NCI-H2227 (cell line): Measurements from ENCODE around the gene WDR90.

Source experiments
- DNase-seq: peaks from one replicate; lab custom pipeline; 2025; ENCODE audit not compliant: unreplicated experiment; lab: John Stamatoyannopoulos, UW

Gene WDR90

DNA sequence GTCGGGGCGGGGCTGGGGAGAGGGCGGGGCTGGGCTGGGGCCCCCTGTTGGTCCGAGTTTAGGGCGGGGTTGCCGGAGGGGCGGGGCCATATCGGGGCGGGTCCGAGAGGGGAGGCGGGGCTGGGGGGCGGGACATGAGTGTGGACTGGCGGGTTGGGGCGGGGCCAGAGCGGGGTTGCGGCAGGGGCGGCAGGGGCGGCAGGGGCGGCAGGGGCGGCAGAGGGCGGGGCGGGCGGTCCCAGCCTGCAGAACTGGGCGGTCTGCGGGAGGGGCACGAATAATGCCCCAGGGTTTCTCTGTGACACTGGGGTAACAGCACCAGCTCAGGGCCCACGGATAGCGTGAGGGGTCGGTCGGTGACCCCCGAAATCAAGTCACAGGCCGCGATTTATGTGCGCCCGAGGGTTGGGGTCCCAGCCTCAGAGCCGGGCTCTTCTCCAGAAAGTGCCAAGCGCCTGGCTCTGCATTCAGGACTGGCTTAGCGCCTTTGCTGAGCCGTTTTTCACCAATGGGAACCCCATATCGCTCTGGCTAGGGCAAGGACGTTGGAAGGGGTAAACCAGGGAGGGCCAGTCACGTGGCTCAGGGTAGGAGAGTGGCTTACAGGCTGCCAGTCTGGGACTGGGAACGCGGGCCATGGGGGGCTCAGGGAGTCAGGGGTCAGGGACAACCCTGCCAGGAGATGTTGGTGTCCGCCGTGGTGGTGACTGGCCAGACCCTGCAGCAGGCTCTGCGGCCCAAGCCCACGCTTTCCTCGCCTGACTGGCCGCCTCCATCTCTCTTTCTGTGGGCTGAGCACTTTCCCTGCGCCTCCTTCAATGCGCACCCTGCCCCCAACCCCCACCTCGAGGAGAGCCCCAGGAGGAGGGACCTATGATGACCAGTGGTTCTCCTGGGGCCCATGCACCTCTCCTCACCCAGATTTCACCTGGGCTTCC lies 11.8 kb upstream of the WDR90 start:
- peak; percentile 93 for DNase-seq

DNA sequence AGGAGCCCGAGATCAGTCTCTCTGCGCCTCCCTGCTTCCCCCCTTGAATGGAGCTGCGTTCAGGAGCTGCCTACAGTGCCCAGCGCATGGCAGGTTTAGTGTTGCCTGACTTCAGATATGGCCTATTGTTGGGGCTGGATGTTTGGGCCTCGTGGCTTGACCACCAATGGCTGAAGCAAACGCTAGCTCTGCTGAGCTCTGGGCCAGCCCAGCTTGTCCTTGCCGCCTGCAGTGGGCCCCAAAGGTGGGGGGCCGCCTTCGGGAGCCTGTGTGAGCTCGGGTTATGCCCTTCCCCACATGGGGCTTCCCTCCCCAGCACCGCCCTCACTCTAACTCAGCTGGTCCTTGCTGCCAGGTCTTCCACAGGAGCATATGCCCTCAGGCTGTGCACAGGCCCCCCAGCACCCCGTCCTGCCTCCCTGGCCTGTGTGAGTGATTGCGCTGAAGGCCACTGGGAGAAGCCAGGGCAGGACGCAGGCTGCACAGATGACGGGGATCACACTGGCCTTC lies 11.1 kb upstream of the WDR90 start:
- DNase-seq, result no peak

DNA sequence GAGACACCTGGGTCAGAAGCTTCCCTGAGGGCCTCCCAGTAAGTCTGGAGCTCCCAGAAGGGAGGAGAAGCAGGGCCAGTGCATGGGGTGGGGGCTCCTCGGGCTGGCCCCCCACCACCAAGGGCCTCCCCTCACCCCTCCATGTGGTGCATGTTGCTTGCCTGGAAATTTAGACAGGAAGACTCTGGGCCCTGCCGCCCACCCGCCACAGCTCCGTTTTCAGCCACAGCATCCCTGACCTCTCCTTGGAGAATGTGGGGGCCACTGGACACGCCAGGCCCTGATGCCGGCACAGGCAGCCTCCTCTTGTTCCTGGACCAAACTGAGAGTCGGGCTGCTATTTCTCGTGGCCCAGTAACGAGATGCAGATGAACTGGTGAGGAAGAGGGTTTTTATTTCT lies 10.3 kb upstream of the WDR90 start:
- DNase-seq, result no peak

DNA sequence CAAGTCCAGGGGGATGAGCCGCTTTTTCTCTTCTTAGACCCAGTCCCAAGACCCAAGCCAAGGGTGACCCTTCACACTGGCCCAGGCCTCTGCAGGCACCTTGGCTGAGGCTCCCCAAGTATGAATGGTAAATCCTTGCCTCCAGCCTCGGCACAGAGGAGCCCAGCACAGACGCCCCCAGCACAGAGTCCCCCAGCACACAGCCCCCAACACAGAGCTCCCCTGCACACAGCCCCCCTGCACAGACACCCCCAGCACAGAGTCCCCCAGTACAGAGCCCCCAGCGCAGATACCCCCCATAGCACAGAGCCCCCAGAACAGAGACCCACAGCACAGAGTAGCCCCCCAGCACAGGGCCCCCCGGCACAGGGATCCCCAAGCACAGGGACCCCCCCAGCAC lies 8.6 kb upstream of the WDR90 start:
- DNase-seq, result no peak

DNA sequence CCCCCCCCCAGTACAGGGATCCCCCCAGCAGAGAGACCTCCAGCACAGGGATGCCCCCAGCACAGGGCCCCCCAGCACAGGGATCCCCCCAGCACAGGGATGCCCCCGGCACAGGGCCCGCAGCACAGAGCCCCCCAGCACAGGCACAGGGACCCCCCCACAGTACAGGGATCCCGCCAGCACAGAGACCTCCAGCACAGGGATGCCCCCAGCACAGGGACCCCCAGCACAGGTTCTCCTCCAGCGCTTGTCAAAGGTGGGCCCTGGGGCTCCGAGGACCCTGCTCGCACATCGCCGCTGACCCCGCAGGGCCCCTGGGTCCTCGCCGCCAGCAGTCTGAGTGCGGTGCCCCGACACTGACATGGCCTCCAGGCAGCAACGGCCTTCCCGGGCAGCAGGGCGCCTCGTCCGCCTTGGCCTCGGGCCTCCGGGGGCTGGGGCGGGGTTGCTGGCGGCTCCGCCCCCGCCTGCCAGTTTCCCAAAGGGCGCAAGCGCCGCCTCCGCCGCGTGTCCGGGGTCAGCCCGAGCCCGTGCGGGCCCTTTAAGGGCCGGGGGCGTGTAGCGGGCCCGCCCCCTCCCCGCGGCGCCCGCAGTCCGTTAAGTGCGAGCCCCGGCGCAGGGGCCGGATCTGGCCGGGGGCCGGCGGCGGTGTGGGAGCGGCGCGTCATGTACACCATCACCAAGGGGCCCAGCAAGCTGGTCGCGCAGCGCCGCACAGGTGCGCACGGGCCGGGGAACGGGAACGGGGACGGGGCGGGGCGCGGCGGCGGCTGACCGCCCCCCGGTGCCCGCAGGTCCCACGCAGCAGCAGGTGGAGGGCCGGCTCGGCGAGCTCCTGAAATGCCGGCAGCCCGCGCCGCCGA lies 7.6 kb upstream of the WDR90 start, which contains the start of gene MCRIP2:
MCRIP2 (plus strand) TSS at position 503 of the 863 bp plus-strand sequence; CDS start at position 667, 164 bp downstream.
- DNase-seq, result peak; percentile 87

DNA sequence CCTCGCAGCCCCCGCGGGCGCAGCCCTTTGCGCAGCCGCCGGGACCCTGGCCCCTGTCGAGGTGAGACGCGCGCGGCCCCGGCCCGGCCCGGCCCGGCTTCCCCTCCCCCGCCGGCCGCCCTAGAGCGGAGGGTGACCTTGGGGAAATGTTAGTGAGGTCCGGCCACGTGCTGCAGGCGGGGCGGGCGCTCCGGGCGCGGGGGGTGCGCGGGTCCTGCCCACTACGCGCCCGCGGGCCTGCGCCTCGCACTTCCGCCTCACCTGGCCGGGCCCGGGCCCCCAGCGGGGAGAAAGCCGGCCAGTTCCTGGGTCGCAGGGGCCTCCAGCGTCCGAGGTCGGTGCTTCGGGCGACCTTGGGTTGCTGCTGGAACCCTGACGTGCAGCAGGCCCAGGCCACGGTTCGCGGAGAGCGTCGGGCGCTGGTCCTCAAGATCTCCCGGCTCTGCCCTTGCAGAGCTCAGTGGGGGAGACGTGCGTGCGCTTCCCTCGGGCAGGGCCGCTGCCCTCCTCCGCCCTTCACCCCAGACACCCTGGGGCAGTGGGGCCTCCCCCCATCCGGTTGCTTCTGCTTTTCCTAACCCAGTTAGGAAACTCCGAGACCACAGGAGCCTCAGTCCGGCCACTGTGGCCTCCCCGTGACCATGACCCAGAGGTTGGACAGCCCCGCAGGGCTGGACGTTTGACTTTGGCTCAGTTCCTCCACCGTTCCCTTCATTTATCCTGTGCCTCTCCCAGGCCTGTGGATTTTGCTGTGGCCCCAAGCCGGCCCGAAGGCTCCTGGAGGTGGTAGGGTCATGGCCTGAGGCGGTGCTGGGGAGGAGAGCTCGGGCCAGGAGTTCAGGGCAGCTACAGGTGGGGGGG lies 6.7 kb upstream of the WDR90 start:
- DNase-seq, result peak; percentile 58

DNA sequence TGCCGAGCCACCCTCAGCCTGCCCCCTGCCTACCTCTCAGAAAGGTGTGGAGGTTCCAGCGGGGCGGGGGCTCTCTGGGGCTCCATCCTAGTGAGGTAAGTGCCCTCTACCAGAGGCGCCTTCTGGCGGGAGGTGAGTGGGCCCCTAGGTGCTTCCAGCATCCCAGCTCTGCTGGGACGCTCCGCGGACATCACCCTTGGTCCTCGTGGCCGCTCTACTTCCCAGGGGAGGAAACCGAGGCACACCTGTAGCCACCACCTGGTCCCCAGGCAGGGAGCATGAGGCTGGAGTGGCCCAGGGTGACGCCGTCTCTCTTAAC lies 6.2 kb upstream of the WDR90 start:
- DNase-seq, result no peak

DNA sequence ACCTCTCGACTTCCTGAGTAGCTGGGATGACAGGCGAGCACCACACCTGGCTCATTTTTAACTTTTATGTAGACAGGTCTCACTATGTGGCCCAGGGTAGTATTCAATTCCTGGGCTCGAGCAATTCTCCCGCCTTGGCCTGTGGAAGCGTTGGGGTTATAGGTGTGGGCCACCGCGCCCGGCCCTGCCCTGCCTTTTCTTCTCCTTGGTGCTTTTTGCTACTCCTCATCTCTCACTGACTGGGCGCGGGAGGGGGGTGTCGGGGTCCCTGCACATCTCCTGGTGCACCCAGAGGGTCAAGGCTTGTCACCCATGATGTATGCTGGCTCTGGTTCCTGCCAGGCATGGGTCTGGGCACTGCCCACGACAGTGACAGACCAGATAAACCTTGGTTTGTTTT lies 4.6 kb upstream of the WDR90 start:
- no peak for DNase-seq

DNA sequence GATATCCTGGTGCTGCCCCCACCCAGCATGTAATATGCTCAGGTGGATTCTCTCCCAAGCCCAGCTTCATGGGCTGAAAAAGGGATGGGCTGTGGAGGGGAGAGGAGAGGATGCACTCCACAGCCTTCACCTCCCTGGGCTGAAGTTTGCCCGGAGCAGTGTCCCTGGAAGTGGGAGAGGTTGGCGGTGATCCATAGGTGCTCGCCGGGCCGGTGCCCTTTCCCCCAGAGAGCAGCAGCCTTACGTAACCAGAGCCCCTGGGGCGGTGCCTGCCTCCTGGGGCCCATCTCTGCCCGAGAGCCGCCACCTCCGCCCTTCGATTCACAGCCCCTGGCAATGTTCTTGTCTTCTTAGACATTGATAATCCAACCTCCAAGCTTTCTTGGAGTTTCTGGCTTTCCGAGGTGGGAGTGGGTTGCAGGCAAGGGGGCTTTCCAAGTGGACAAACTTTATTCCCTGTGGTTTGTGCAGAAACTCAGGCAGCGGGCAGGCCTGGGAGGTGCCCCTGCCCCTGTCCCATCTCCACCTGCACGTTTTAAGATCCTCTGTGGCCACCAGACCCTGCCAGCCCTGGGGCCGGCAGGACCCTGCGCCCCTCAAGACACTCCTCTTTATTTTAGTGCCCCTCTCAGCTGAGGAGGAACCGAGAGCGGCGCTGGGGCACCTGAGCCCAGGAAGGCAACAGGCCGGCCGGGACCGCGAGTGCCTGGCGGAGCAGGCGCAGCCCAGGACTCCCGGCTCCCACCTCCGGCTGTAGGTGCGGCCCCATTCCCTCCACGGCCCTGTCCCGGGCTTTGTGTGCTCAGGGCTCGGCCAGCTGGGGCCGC lies 3.1 kb upstream of the WDR90 start:
- DNase-seq, result no peak

DNA sequence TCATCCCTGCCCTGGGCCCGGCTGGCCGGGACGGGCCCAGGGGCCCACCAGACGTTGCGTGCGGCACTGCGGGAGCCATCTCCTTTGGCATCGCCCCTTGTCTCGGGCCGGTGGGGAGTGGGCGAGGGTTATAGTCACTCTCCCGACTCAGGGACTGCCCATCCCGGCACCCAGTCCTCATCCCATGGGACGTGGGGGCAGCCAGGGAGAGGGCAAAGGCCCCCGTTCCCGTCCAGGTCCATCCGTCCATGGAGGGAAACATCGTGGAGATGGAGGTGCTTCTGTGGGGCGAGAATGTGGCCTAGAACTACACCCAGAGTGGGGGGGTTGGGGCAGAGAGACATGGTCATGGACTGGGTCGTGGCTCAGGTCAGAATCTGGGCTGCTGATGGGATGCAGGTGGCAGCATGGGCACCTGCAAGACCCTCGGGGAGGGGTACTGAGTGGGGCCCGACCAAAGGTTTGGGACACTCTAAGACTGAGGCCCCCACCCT lies 2.4 kb upstream of the WDR90 start:
- DNase-seq, result no peak

DNA sequence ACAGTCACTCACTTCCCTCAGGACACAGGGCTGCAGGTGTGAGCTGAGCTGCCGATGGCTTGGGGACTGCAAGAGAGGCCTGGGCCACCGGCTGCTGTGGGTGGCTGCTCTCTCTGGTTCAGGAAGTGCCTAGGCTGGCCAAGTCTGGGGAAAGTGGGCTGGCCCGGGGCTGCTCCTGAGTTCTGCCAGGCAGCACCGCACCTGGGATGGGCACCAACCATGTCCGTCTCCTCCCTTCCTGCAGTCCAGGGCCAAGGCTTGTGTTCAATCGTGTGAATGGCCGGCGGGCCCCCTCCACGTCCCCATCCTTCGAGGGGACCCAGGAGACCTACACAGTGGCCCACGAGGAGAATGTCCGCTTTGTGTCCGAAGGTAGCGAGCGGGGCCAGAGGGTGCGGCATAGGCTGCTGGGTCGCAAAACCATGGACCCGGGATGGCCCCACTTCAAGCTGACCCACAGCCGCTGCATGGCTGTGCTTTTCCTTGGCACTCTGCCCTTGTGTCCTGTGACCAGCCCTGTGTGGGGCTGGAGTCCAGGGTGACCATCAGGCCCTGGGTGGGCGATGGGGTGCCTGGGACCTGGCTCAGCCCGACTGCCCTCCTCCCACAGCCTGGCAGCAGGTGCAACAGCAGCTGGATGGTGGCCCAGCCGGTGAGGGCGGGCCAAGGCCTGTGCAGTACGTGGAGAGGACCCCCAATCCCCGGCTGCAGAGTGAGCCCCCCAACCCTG lies 1.8 kb upstream of the WDR90 start:
- no peak for DNase-seq

DNA sequence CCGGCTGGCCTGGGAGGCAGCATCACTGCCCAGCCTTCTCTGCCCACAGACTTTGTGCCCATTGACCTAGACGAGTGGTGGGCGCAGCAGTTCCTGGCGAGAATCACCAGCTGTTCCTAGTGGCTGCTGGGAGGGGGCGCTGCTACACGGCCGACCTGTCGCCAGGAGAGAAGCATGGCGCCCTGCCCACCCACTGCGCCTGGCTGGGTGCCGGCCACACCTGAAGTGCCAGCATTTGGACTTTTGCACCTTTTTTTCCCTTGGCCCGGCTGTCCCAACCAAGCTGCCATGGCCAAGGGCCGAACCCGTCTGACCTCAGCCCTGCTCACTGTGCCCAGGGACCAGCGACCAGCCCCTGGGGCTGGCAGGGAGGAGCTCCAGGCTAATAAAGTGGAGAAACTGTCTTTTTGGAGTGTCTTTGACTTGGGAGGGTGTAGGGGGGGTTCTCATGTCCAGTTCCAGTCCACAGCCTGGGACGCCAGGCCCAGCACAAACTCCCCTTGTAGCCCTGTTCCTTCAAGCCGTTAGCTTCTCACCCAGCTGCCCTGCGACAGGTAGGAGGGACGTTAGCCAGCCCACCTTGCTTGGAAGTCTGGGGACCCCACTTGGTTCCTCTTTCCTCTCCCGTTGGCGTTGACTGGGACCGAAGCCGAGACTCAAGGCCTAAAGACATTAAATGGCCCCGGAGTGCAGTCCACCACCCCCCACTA lies 939 bp upstream of the WDR90 start:
- DNase-seq, result peak; percentile 28

DNA sequence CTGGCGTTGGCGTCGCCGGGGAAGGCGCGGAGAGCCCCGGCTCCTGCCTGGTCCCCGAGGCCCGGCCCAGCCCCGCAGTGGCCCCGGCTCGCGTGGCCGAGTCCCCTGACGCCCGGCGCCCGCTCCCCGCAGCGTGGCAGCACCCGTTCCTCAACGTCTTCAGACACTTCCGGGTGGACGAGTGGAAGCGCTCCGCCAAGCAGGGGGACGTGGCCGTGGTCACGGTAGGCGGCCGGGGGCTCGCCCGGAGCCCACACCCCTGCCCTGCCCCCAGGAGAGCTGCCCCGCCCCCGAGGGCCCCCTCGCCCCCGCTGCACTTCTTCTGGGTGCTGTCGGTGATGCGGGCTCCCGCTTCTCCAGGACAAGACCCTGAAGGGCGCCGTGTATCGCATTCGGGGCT lies 466 bp downstream of the WDR90 start:
- no peak for DNase-seq

DNA sequence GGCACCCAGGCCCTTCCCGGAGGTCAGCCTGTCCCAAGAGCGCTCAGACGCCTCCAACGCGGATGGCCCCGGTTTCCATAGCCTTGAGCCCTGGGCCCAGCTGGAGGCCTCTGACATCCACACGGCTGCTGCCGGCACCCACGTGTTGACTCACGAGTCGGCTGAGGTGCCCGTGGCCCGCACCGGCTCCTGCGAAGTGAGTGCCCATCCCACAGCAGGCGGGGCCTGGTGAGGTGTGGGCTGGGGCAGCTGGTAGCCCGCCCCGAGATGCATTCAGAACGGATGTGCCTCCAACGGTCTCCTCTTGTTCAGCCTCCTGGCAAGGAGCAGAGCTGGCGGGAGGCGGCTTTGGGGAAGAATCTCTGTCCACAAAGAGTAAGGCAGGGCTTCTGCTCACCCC lies 2.7 kb downstream of the WDR90 start:
- DNase-seq, result no peak

DNA sequence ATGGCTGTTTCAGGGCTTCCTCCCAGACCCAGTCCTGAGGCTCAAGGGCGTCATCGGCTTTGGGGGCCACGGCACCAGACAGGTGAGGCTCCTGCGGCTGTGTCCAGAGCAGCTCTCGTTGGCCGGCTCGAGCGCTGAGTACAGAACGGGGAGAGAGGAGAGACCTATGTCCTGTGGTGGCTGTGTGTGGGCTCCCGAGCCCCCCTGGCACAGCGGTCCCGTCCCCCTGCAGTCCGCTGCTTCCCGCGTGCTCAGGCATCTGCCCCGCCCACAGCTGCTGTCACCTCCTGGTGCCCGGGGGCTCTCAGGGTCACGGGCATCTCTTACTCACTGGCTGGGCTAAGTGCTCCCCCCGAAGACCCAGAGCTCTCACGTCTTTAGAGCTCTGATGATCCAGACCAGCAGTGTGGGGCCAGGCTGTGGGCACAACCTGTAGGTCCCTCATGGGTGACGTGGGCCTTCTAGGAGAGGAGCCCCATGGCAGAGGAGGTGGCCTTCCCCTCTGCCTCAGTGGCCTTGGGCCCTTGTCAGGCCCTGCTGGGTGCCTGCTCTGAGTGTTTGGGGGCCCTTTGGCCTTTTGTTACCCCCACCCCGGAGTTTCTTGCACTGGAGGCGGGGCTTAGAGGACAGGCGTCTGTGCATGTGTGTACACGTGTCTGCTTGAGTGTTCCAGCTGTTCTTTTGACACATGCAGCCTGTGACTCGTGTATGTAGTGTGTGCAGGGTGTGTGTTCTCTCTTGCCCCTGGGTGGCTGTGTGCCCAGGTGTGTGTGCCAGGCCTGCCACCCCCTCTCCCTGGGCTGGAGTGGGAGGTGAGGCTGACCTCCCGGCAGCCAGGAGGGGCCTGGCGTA lies 3.5 kb downstream of the WDR90 start:
- DNase-seq, result no peak

DNA sequence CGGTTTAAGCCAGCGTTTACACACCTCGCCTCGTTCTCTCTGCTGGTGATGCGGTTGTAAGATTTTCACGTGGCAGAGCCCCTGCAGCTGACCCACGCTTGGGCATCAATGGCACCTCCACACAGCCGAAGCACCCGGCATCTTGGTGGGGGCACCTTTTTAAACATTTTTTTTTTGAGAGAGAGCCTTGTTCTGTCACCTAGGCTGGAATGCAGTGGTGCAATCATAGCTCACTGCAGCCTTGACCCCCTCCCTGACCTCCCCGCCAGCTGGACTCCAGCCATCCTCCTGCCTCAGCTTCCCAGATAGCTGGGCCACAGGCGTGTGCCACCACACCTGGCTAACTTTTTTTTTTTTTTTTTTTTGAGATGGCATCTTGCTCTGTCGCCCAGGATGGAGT lies 4.9 kb downstream of the WDR90 start:
- no peak for DNase-seq

DNA sequence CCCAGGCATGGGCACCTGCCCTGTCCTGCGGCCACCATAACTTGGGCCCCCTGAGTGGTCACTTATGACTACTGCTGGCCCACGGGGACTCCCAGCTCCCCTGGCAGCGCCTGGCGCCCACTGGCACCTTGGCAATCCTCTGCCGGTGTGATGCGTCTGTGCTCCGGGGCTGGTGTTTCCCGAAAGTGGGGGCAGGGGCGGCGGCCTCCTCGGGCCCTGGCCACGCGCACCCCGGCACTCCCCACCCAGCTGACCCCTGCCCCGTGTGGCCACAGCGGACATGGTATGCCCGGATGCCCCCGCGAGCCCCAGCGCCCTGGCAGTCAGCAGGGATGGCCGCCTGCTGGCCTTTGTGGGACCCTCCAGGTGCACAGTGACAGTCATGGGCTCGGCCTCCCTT lies 8.3 kb downstream of the WDR90 start:
- no peak for DNase-seq
